BJ (cell line): ENCODE measurements around the gene FCGR3B. TPM values are rescaled to one million over a fixed set of nuclear protein-coding genes. Genes with fewer than 3 reads are reported as not detected.

Experiments
- polyA plus RNA-seq: library from polyadenylated mRNA; depleted of rRNA; stranded (reverse); fragments of >200 nt; gene quantifications from 2 replicates; pipeline ENCODE4 v1.2.3, GENCODE V29; 2011; rRNA removed

FCGR3B gene
- polyA plus RNA-seq, 1 experiment = not detected

Other genes starting within 250 kb of the FCGR3B start
- 0.09 and 0.11 TPM in 2 replicates for gene FCGR2A, start 125.7 kb downstream of the FCGR3B start, polyA plus RNA-seq
- 0.04 and 0.05 TPM in 2 replicates for gene HSPA6, start 106.6 kb downstream of the FCGR3B start, polyA plus RNA-seq
- not detected in 2 replicates for gene FCGR3A, start 81.4 kb downstream of the FCGR3B start, polyA plus RNA-seq
- gene FCGR2B, start 32.0 kb upstream of the FCGR3B start, polyA plus RNA-seq = not detected in 2 replicates
- gene FCRLA, start 76.1 kb upstream of the FCGR3B start, polyA plus RNA-seq = 0.97 and 2.0 TPM in 2 replicates
- 1.5 and 2.6 TPM in 2 replicates for gene FCRLB, start 90.4 kb upstream of the FCGR3B start, polyA plus RNA-seq
- gene DUSP12, start 118.6 kb upstream of the FCGR3B start, polyA plus RNA-seq = 28.1 and 34.1 TPM in 2 replicates
- 22.2 and 34.0 TPM in 2 replicates for gene ATF6, start 135.1 kb upstream of the FCGR3B start, polyA plus RNA-seq